GM12878 (cell line): ENCODE data around the gene ETV3L. TPM values are rescaled to one million over a fixed set of nuclear protein-coding genes. Genes with fewer than 3 reads are reported as not detected.

ENCODE experiments used
- ATAC-seq: fragments of 200-7000 bp; cut with Tn5 transposase; 3 replicates; pipeline ENCODE4 v1.9.1; 2020; ENCODE audit warnings: mild to moderate bottlenecking, moderate library complexity
- BruUV-seq: library from RNA; stranded (reverse); fragments of 400-500 nt; replicated peaks from 2 replicates; lab custom pipeline; 2021; lab: Mats Ljungman, UMichigan
- CTCF ChIA-PET: fragments of 300-600 bp; sonication (Branson Sonifier 250); formaldehyde crosslinking; extraction: SDS; loops from one replicate; lab custom pipeline; 2021; ENCODE audit warnings: inconsistent platforms; lab: Yijun Ruan, JAX
- POLR2A ChIA-PET: fragments of 350-600 bp; formaldehyde crosslinking; extraction: SDS; loops from one replicate; lab custom pipeline; 2021; ENCODE audit warnings: inconsistent platforms; lab: Charles Lee
- RAD21 ChIA-PET: fragments of 300-600 bp; sonication (Branson Sonifier 250); formaldehyde crosslinking; loops from one replicate; lab custom pipeline; 2023; ENCODE audit warnings: antibody characterized with exemption; ENCODE audit not compliant: unreplicated experiment; lab: Charles Lee
- SMC1A ChIA-PET: fragments of 300-600 bp; sonication (Branson Sonifier 250); formaldehyde crosslinking; loops from one replicate; lab custom pipeline; 2023; ENCODE audit not compliant: unreplicated experiment, uncharacterized antibody; lab: Charles Lee
- DNase-seq: peaks from one replicate; pipeline ENCODE4 v3.0.0-alpha.2; 2011; ENCODE audit warnings: low read depth, low spot score
- FAIRE-seq: peaks from 3 replicates; lab custom pipeline; 2011; peaks lifted over from hg19 to GRCh38; lab: Jason Lieb, UNC
- H2AFZ ChIP-seq: 2 replicates; pipeline ENCODE4 v1.6.0; 2011; ENCODE audit warnings: low read depth, low read length, control low read depth; ENCODE audit not compliant: control insufficient read depth
- H3K27ac ChIP-seq: 2 replicates; pipeline ENCODE4 v1.5.1; 2011; ENCODE audit warnings: control low read depth; ENCODE audit not compliant: control insufficient read depth, insufficient read depth
- H3K27me3 ChIP-seq, 2 experiments: replicated peaks in 1 of 2; 2 replicates each; pipeline versions ENCODE4 v1.6.0 to v1.6.1; 2011; ENCODE audit warnings: low read length in 1 of 2; ENCODE audit not compliant: control insufficient read depth in 2 of 2, insufficient read depth in 2 of 2
- H3K36me3 ChIP-seq, 2 experiments: 2 replicates each; pipeline ENCODE4 v1.5.1; 2011; ENCODE audit warnings: low read length in 1 of 2; ENCODE audit not compliant: control insufficient read depth in 2 of 2, insufficient read depth in 2 of 2
- H3K4me1 ChIP-seq: 2 replicates; pipeline ENCODE4 v1.6.1; 2011; ENCODE audit warnings: mild to moderate bottlenecking, low read length, moderate library complexity, mixed read lengths; ENCODE audit not compliant: control insufficient read depth, insufficient read depth
- H3K4me2 ChIP-seq: 2 replicates; pipeline ENCODE4 v1.6.0; 2011; ENCODE audit warnings: control low read depth; ENCODE audit not compliant: control insufficient read depth, insufficient read depth
- H3K4me3 ChIP-seq: fragments of 200-600 bp; sonication (generic); 2 replicates; pipeline ENCODE4 v1.5.1; 2016
- H3K79me2 ChIP-seq: 2 replicates; pipeline ENCODE4 v1.6.0; 2011; ENCODE audit warnings: low read length; ENCODE audit not compliant: control insufficient read depth, insufficient read depth
- H3K9ac ChIP-seq: 2 replicates; pipeline ENCODE4 v1.8.0; 2011; ENCODE audit warnings: low read length, control low read depth, mixed read lengths; ENCODE audit not compliant: control insufficient read depth, insufficient read depth
- H3K9me3 ChIP-seq: replicated peaks from 3 replicates; pipeline ENCODE4 v1.5.1; 2011; ENCODE audit warnings: mild to moderate bottlenecking, low read length; ENCODE audit not compliant: control insufficient read depth, insufficient read depth
- H4K20me1 ChIP-seq: 2 replicates; pipeline ENCODE4 v1.6.0; 2011; ENCODE audit not compliant: control insufficient read depth, insufficient read depth
- ATF7 ChIP-seq: fragments of 450-650 bp; IDR thresholded peaks from 2 replicates; pipeline ENCODE4 v1.6.1; 2016; ENCODE audit warnings: low read depth, mild to moderate bottlenecking
- BHLHE40 ChIP-seq, 2 experiments: fragments of 450-650 bp in 1 of 2; IDR thresholded peaks; 2 replicates each; pipeline ENCODE4 v1.6.1; 2011 to 2017; ENCODE audit warnings: low read depth in 2 of 2, borderline replicate concordance in 1 of 2, improper control_type of control experiment in 1 of 2, low read length in 1 of 2, mild to moderate bottlenecking in 1 of 2
- CHD4 ChIP-seq: fragments of 200-600 bp; sonication (generic); IDR thresholded peaks from 2 replicates; pipeline ENCODE4 v1.6.1; 2016; ENCODE audit warnings: mild to moderate bottlenecking
- CREB1 ChIP-seq: IDR thresholded peaks from 2 replicates; pipeline ENCODE4 v1.6.1; 2012; ENCODE audit warnings: low read depth, mild to moderate bottlenecking, inconsistent platforms
- EGR1 ChIP-seq, 2 experiments: IDR thresholded peaks; 1 replicate in 1 of 2; 2 replicates in 1 of 2; pipeline ENCODE4 v1.6.1; 2011 to 2012; ENCODE audit warnings: low read depth in 2 of 2, low read length in 2 of 2, borderline replicate concordance in 1 of 2, mild to moderate bottlenecking in 1 of 2, moderate library complexity in 1 of 2
- MTA2 ChIP-seq: fragments of 450-650 bp; IDR thresholded peaks from 2 replicates; pipeline ENCODE4 v1.6.1; 2016; ENCODE audit warnings: low read depth, mild to moderate bottlenecking, moderate library complexity
- NR2C1 ChIP-seq: fragments of 450-650 bp; IDR thresholded peaks from 2 replicates; pipeline ENCODE4 v1.6.1; 2017; ENCODE audit warnings: antibody characterized with exemption, mild to moderate bottlenecking, moderate library complexity
- NR2C2 ChIP-seq: IDR thresholded peaks from 2 replicates; pipeline ENCODE4 v1.6.1; 2011; ENCODE audit warnings: borderline replicate concordance, low read depth; ENCODE audit not compliant: control insufficient read depth, insufficient read length
- RCOR1 ChIP-seq: conservative IDR thresholded peaks from 2 replicates; pipeline ENCODE4 v1.6.1; 2012; ENCODE audit warnings: low read depth, low read length, improper control_type of control experiment
- SUPT20H ChIP-seq: IDR thresholded peaks from 2 replicates; pipeline ENCODE4 v1.6.1; 2011; ENCODE audit warnings: low read depth, mild to moderate bottlenecking, low read length, moderate library complexity, borderline replicate concordance; ENCODE audit not compliant: control insufficient read depth
- TAF1 ChIP-seq: IDR thresholded peaks from 2 replicates; pipeline ENCODE4 v1.6.1; 2011; ENCODE audit warnings: mild to moderate bottlenecking, low read depth, low read length, borderline replicate concordance
- YBX1 ChIP-seq: fragments of 450-650 bp; IDR thresholded peaks from 2 replicates; pipeline ENCODE4 v1.6.1; 2016; ENCODE audit warnings: antibody characterized with exemption
- ZNF207 ChIP-seq: fragments of 450-650 bp; IDR thresholded peaks from 2 replicates; pipeline ENCODE4 v1.6.1; 2014; ENCODE audit warnings: antibody characterized with exemption, mild to moderate bottlenecking, borderline replicate concordance
- ZSCAN29 ChIP-seq: fragments of 450-650 bp; IDR thresholded peaks from 2 replicates; pipeline ENCODE4 v1.6.1; 2017; ENCODE audit warnings: mild to moderate bottlenecking, moderate library complexity
- WGBS: methylation state at CpG from one replicate; pipeline ENCODE4 v1.1.6; 2016; ENCODE audit warnings: low lambda C conversion rate; ENCODE audit not compliant: insufficient replicate concordance, insufficient coverage; ENCODE audit errors: missing lambda C conversion rate; 5-methylcytosine and 5-hydroxymethylcytosine counted together
- in situ Hi-C: fragments of 300-500 bp; cut with MboI; formaldehyde crosslinking; loops from 9 replicates; pipeline ENCODE4 v1.14.3; 2018; ENCODE audit warnings: mixed read lengths
- intact Hi-C: fragments of 100-400 bp; cut with micrococcal nuclease; formaldehyde crosslinking; loops from one replicate; pipeline ENCODE4 v1.14.2; 2022; ENCODE audit not compliant: unreplicated experiment
- polyA plus RNA-seq, 11 experiments: library from polyadenylated mRNA; depleted of rRNA in 4 of 11; unstranded in 6 of 11; stranded (reverse) in 5 of 11; fragments of >200 nt; fragmentation: Nextera tagmentation in 4 of 11; fragmentation: Illumina TruSeq in 1 of 11; extraction: Ambion mirVana in 4 of 11; extraction: Trizol in 1 of 11; gene quantifications; 1 replicate in 1 of 11; 2 replicates in 10 of 11; pipeline versions ENCODE4 v1.2.1 to v1.2.3, GENCODE V29; 2011 to 2016; ENCODE audit warnings: inconsistent platforms in 2 of 11, missing spikeins in 2 of 11, low read depth in 1 of 11
- total RNA-seq, 4 experiments: library from RNA; depleted of rRNA in 3 of 4; stranded (reverse); fragments of >200 nt in 3 of 4; fragmentation: Illumina TruSeq in 1 of 4; extraction: Trizol in 1 of 4; gene quantifications; 2 replicates each; pipeline versions ENCODE4 v1.2.1 to v1.2.3, GENCODE V29; 2013 to 2021
- TF ChIP-seq, protein P1 (sequence below): fragments of 450-650 bp; IDR thresholded peaks from 2 replicates; pipeline ENCODE4 v1.6.1; 2017; ENCODE audit warnings: mild to moderate bottlenecking, low read depth, inconsistent platforms; ENCODE audit not compliant: poor library complexity, severe bottlenecking

Gene ETV3L
- total and polyA plus RNA-seq, 10 of the 15 experiments (the other 5 are each of a cell fraction or from before 2014, with no cell fraction given), result 0.03 to 1.3 (median 0.44) TPM

DNA sequence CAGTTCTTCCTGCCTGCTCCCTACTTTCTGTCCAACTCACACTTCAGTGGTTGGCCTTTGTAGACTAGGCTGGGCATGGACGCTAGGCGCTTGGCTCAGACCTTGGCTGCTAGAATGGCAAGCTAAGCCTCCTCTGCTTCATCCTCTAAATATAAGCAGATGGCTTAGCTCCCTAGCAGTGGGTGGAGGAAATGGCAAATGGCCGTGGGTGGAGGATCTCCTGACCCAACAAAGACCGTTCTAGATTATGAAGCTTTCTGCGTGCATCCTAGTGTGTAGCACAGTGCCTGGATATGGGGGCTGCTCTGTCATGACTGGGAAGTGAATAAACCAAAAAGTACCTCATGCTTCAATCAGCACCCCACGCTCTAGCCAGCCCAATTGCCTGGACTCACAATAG, 10.4 kb upstream of the ETV3L start:
- Histone ChIP-seq H3K4me2 (no peak overlapping the region), H3K9me3 (no peaks in the 10 kb centered on the region), H2AFZ (no peak overlapping the region), H4K20me1 (no peaks in the 10 kb centered on the region), H3K9ac (no peak overlapping the region), H3K79me2 (no peaks in the 10 kb centered on the region), H3K4me1 (peaks cover 27% of the 10 kb centered on the region), H3K4me3 (no peak overlapping the region), H3K27me3 (0 out of 4 replicates have a peak, but pooled peaks cover 0 to 2% of the 10 kb centered on the region in 2 experiments), H3K27ac (no peak overlapping the region), H3K36me3 (no peaks in the 10 kb centered on the region)
- POLR2A ChIA-PET, result interaction anchor here (0.9 to 1.0 kb wide), 2 partner anchors 23 to 25 kb away, joined by 3 to 4 read pairs; no protein-coding TSS in a partner anchor
- RAD21 ChIA-PET, result interaction anchor here (0.7 to 2.4 kb wide), 7 partner anchors 20 to 80 kb away, joined by 3 to 9 read pairs (median 4); no protein-coding TSS in a partner anchor
- CTCF ChIA-PET, result interaction anchor here (0.9 to 2.7 kb wide), 8 partner anchors 9 to 51 kb away, joined by 3 to 12 read pairs (median 4); no protein-coding TSS in a partner anchor
- TF ChIP-seq, protein P1, sequence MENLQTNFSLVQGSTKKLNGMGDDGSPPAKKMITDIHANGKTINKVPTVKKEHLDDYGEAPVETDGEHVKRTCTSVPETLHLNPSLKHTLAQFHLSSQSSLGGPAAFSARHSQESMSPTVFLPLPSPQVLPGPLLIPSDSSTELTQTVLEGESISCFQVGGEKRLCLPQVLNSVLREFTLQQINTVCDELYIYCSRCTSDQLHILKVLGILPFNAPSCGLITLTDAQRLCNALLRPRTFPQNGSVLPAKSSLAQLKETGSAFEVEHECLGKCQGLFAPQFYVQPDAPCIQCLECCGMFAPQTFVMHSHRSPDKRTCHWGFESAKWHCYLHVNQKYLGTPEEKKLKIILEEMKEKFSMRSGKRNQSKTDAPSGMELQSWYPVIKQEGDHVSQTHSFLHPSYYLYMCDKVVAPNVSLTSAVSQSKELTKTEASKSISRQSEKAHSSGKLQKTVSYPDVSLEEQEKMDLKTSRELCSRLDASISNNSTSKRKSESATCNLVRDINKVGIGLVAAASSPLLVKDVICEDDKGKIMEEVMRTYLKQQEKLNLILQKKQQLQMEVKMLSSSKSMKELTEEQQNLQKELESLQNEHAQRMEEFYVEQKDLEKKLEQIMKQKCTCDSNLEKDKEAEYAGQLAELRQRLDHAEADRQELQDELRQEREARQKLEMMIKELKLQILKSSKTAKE, result no peak
- TF ChIP-seq MTA2, result no peak
- TF ChIP-seq ATF7, result no peak
- no peak for TF ChIP-seq NR2C1
- TF ChIP-seq YBX1, result no peak
- TF ChIP-seq NR2C2, result no peak
- no peak for TF ChIP-seq CHD4
- TF ChIP-seq SUPT20H, result no peak
- TF ChIP-seq ZNF207, result no peak
- TF ChIP-seq EGR1 (IDR thresholded peaks at IDR 0.05; ENCODE audit: borderline replicate concordance in 1 of 2, low read depth in 2 of 2, low read length in 2 of 2), result no peak
- no peak for TF ChIP-seq BHLHE40 (IDR thresholded peaks at IDR 0.05; ENCODE audit: borderline replicate concordance in 1 of 2, low read depth in 2 of 2, low read length in 1 of 2)
- TF ChIP-seq CREB1, result no peak
- TF ChIP-seq ZSCAN29, result no peak
- TF ChIP-seq TAF1, result no peak
- TF ChIP-seq RCOR1, result no peak
- ATAC-seq (no peak), DNase-seq (no peak), FAIRE-seq (no peak)
- BruUV-seq, result no TSS peak
- SMC1A ChIA-PET, result interaction anchor here (1.1 to 1.7 kb wide), 6 partner anchors 12 to 46 kb away, joined by 3 to 6 read pairs (median 4); no protein-coding TSS in a partner anchor
- intact Hi-C loops, result no loop called here
- 40% methylated on average over 6 of the region's 6 CpGs for WGBS
- in situ Hi-C loops, result no loop called here
